H7 (cell line): Measurements from ENCODE around the gene PTPRT. TPM values are rescaled to one million over a fixed set of nuclear protein-coding genes. Genes with fewer than 3 reads are reported as not detected.

Experiments
- DNase-seq: peaks from one replicate; pipeline ENCODE4 v3.0.0; 2012
- H3K27me3 ChIP-seq: 2 replicates; pipeline ENCODE4 v1.6.0; 2011; ENCODE audit warnings: mild to moderate bottlenecking, low read length; ENCODE audit not compliant: control insufficient read depth, insufficient read depth
- H3K36me3 ChIP-seq: replicated peaks from 2 replicates; pipeline ENCODE4 v1.5.1; 2011; ENCODE audit warnings: low read length; ENCODE audit not compliant: control insufficient read depth, insufficient read depth
- H3K4me3 ChIP-seq: 2 replicates; pipeline ENCODE4 v1.5.1; 2011; ENCODE audit warnings: low read depth, mild to moderate bottlenecking, control low read depth, low read length, moderate library complexity; ENCODE audit not compliant: insufficient read depth
- total RNA-seq: library from RNA; depleted of rRNA; stranded (reverse); fragments of >200 nt; shearing (Covaris generic); gene quantifications from 2 replicates; pipeline ENCODE4 v1.2.3, GENCODE V29; 2014

Gene PTPRT
- total RNA-seq, 1 experiment from 2014 or later = 0.07 TPM

DNA sequence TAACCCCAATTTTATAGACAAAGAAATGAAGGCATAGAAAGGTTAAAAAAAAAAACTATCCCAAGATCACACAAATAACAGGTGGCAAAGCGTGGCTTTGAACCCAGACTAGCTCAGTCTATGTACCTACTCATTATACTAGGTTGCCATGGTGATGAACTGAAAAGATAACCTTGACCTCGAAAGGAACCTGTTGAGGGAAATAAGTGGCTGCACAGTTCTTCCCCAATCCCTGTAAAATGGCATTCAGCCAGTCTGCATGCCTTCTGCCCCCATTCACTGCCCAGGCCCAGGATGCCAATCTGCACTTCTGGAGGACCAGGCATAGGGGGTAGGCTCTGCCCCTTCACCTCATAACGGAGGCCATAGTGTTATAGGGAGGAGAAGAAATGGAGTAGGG, 295.2 kb downstream of the PTPRT start:
- no peaks in the 10 kb centered on the region for H3K36me3 ChIP-seq
- H3K27me3 ChIP-seq = no peaks in the 10 kb centered on the region; the same call in 1 of the 2 replicates
- DNase-seq = no peak
- H3K4me3 ChIP-seq = no peak overlapping the region

DNA sequence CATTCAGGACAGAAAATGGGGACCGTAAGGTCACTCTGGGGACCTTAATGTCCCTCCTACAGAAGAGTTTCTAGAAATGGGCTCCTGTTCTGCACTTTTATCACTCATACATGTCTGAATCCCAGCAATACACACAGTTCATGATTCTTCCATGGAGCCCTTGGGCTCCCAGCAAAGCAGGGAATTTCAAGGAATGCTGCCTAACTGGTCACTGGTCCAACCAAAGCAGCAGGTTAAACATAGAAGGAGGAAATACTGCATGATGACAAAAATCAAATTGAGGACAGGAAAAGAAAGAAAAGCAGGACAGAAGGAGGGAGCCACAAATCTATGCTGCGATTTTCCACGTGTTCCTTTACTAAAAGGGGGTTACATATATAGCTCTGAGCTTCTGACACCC, 300.2 kb downstream of the PTPRT start:
- no peaks in the 10 kb centered on the region for H3K36me3 ChIP-seq
- DNase-seq = no peak
- no peak overlapping the region for H3K4me3 ChIP-seq
- no peaks in the 10 kb centered on the region; the same call in 1 of the 2 replicates for H3K27me3 ChIP-seq

DNA sequence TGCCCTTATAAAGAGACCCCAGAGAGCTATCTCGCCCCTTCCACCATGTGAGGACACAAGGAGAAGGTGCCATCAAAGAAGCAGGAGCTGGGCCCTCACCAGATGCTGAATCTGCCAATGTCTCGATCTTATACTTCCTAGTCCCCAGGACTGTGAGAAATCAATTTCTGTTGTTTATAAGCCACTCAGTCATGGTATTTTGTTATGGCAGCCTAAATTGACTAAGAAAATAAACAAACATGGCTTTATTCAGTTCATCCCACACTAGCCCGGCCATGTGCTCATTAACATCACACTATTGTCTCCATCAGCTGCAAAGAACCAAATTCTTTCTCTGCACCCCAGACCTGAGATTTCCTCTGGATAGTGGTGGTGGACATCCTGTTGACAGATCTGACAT, 302.4 kb downstream of the PTPRT start:
- no peaks in the 10 kb centered on the region for H3K36me3 ChIP-seq
- no peak overlapping the region for H3K4me3 ChIP-seq
- no peak for DNase-seq
- H3K27me3 ChIP-seq = no peaks in the 10 kb centered on the region; the same call in 1 of the 2 replicates

- H3K4me3 ChIP-seq = no peak overlapping the region
- no peaks in the 10 kb centered on the region; the same call in 1 of the 2 replicates for H3K27me3 ChIP-seq
- DNase-seq = no peak
- H3K36me3 ChIP-seq = no peaks in the 10 kb centered on the region
Observed at GRCh38 chr20:42886801-42887200, 302.9 kb downstream of the PTPRT start.

DNA sequence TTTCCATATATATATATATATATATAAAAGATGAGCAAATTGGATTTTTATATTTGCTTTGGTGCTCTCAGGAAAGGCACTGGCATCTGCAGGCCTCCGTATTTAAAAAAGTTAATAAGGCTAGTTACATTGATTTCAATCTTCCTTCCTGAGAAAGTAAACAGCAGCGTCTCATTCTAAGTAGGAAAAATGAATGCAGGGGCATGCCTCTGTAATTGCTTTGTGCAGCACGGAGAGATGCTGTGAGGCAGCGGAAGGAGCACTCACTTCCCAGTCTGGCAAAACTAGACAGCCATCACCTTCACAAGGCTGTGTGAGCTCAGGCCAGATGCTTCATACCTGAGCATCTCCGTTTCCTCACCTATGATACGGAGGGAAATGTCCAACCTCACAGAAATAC, 303.7 kb downstream of the PTPRT start:
- Histone ChIP-seq H3K27me3 (no peaks in the 10 kb centered on the region; the same call in 1 of the 2 replicates), H3K4me3 (no peak overlapping the region), H3K36me3 (no peaks in the 10 kb centered on the region)
- no peak for DNase-seq

DNA sequence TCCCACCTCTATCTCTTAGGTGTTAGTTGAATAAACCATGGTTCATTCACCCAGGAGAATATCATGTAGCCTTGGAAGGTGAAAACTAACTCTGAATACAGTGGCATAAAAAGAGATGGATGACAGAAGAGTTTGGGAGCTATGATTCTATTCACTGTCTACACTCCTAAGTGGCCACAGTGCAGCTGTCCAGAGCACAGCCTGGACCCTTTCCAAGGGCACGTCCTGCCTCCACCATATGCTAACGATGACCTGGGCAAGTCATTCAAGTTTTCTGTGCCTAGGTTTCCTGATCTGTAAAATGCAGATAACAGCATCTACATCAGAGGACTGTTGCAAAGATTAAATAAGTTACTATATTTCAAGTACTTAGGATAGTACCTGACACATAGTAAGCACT, 314.1 kb downstream of the PTPRT start:
- H3K36me3 ChIP-seq = no peaks in the 10 kb centered on the region
- H3K4me3 ChIP-seq = no peak overlapping the region
- H3K27me3 ChIP-seq = no peaks in the 10 kb centered on the region
- no peak for DNase-seq

DNA sequence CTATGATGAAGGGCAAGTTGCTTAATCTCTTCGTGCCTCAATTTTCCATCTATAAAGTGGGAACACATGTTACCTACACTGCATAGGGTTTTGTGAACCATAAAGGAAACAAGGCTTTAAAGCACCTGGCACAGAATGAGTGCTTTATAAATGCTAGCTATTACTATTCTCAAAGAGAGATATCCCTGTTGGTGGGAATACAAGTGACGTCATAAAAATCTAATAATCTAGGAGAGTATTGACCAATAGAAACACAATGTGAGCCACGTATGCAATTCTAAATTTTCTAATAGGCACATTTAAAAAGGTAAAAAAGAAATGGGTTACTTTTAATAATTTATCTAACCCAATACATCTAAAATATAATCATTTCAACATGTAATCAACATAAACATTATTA, 316.4 kb downstream of the PTPRT start:
- no peak for DNase-seq
- H3K36me3 ChIP-seq = no peaks in the 10 kb centered on the region
- no peak overlapping the region for H3K4me3 ChIP-seq
- no peaks in the 10 kb centered on the region for H3K27me3 ChIP-seq

- Histone ChIP-seq H3K4me3 (no peak overlapping the region), H3K36me3 (no peaks in the 10 kb centered on the region), H3K27me3 (no peaks in the 10 kb centered on the region)
- DNase-seq = no peak
Observed at GRCh38 chr20:42864116-42864515, 325.6 kb downstream of the PTPRT start.

GRCh38 chr20:42862446-42862845, 327.3 kb downstream of the PTPRT start:
- no peak overlapping the region for H3K4me3 ChIP-seq
- no peak for DNase-seq
- no peaks in the 10 kb centered on the region for H3K36me3 ChIP-seq

GRCh38 chr20:42857446-42857845, 332.3 kb downstream of the PTPRT start:
- H3K36me3 ChIP-seq = no peaks in the 10 kb centered on the region
- no peak for DNase-seq
- H3K4me3 ChIP-seq = no peak overlapping the region
- H3K27me3 ChIP-seq = no peaks in the 10 kb centered on the region

More at GRCh38 chr20:42862446-42862845, 327.3 kb downstream of the PTPRT start:
- H3K27me3 ChIP-seq = no peaks in the 10 kb centered on the region

DNA sequence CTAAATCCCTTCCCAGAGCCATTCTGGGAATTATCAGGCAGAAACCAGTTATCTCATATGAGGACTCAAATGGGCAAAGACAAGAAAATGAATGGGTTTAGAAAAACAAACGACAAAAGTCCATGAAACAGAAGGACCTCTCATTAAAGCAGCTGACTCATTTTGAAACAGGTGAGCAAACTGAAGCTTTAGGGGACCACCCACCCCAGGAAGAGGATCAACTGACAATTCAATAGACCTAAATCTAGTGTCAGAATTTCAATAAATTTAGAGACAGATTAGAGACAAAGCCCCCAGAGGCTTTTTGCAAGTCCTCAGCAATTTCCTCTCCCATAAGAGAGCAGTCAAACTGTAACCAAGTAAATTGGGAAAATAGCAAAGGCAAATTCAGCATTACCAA, 333.8 kb downstream of the PTPRT start:
- DNase-seq = no peak
- Histone ChIP-seq H3K36me3 (no peaks in the 10 kb centered on the region), H3K27me3 (no peaks in the 10 kb centered on the region), H3K4me3 (no peak overlapping the region)

DNA sequence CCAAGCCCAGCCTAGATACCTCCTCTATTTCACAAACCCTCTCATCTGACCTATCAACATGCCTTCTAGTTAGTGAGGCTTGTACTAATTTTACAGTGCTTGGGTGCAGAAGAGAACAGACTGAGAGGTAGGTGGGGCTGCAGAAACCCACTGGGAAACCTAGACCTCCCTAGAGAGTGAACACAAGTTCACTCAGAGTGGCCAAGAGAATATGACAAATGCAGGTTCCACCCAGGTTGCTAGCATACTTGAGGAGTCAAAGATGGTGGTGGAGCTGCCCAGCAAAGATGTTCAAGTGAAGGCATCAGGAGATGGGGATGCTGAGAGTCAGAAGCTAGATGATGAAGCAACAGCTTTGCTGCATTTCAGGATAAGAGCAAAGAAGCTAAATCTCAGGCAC, 337.0 kb downstream of the PTPRT start:
- no peaks in the 10 kb centered on the region for H3K27me3 ChIP-seq
- DNase-seq = no peak
- no peaks in the 10 kb centered on the region for H3K36me3 ChIP-seq
- H3K4me3 ChIP-seq = no peak overlapping the region

DNA sequence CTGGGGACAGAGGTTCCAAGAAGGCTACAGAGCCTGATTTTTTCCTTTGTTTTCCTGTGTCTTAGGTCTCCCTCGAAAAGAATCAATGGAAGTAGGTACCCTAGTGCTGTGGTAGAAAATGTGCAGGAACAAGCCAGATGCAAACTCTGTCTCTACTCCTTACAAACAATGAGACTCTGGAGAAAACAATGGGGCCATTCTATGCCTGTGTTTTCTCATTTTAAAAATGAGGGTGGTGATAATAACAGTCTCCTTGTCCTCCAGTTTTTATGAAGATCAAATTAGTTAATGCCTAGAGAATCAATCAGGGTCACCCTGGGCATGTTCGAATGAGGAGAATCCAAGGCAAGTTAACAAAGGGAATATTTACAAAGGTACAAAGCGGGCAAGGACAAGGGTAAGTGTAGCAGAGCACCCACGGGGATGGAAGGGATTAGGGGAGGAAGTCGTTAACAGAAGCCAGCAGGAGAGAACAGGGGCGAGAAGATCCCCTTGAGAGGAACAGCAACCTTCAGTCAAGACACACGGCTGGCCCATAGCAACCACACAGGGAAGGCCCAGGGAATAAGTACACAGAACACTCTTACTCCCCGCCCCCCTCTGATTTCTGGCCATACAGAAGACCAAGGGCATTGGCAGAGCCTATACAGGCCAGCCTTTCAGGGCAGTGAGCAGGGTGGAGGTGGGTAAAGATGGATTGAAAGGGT, 342.8 kb downstream of the PTPRT start:
- no peaks in the 10 kb centered on the region for H3K36me3 ChIP-seq
- no peaks in the 10 kb centered on the region for H3K27me3 ChIP-seq
- H3K4me3 ChIP-seq = no peak overlapping the region
- no peak for DNase-seq

DNA sequence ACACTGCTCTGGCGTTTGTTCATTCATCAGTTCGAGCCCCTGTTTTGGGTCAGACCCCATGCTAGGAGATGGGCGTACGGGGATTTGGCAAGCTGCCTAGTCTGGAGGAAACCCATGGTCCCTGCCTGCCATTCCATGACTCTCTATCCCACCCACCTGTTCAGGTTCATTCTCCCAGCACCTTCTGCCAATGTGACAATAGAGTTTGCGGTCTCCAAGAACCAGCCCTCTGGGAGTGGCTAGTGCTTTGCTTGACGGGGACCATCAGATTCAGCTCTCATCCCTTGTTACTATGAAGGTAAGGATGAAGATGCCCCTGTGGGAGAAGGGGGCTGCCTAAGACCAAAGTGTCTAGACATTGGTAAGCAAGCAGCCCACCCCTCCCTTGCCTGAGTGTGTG, 345.0 kb downstream of the PTPRT start:
- no peak for DNase-seq
- H3K27me3 ChIP-seq = no peaks in the 10 kb centered on the region
- H3K4me3 ChIP-seq = no peak overlapping the region
- no peaks in the 10 kb centered on the region for H3K36me3 ChIP-seq

DNA sequence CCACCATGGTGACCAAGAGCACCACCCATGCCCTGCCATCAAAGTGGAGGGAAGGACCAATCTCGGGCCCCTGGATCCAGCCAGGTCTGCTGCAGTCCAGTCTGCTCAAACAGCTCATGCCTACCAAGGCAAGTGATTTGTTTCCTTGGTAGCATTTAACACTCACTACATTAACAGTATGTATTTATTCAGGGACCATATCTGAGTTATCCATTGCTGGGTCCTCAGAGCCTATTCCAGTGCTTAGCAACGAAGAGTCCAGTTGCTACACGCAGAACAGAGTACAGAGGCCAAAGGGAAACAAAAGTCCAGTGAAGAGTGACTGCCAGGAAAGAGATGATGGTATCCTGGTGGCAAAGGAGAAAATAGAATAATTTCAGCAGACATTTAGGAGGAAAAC, 352.2 kb downstream of the PTPRT start:
- no peak for DNase-seq
- H3K27me3 ChIP-seq = no peaks in the 10 kb centered on the region
- H3K4me3 ChIP-seq = no peak overlapping the region
- H3K36me3 ChIP-seq = no peaks in the 10 kb centered on the region

- no peaks in the 10 kb centered on the region for H3K36me3 ChIP-seq
- peak; percentile 31 for DNase-seq
- H3K4me3 ChIP-seq = no peak overlapping the region
- no peaks in the 10 kb centered on the region for H3K27me3 ChIP-seq
Observed at GRCh38 chr20:42836339-42836738, 353.4 kb downstream of the PTPRT start.
